Measurements from ENCODE around the gene TXNRD1. TPM values are rescaled to one million over a fixed set of nuclear protein-coding genes. Genes with fewer than 3 reads are reported as not detected.
"Not testable (repeated sequence)": the region's sequence is repeated elsewhere in the genome, so short reads cannot be mapped to it uniquely, and the experiment has no call there.

The TXNRD1 gene
- total RNA-seq, 1 donor from 2014 or later, result 98.0 TPM

GRCh38 chr12:104387190-104387589 lies 171.6 kb downstream of the TXNRD1 start:
- intact Hi-C loops (cut with micrococcal nuclease), result no loop called here

GRCh38 chr12:104394086-104394485 lies 178.5 kb downstream of the TXNRD1 start:
- DNase-seq; H3K27ac ChIP-seq (replicated peaks); H3K4me1 ChIP-seq; intact Hi-C loops (cut with micrococcal nuclease); H3K36me3 ChIP-seq; H3K27me3 ChIP-seq (ENCODE audit: low read depth); H3K4me3 ChIP-seq: not testable (repeated sequence)
- peaks cover 10% of the 10 kb centered on the region for H3K9me3 ChIP-seq (replicated peaks)

More at GRCh38 chr12:104387190-104387589, 171.6 kb downstream of the TXNRD1 start:
- H3K4me3 ChIP-seq, result no peak overlapping the region
- TF ChIP-seq CTCF (IDR thresholded peaks at IDR 0.05; ENCODE audit: borderline replicate concordance), result no peak
- no peaks in the 10 kb centered on the region for H3K36me3 ChIP-seq
- H3K27ac ChIP-seq (replicated peaks), result no peak overlapping the region
- no peak for DNase-seq
- peaks cover 1% of the 10 kb centered on the region for H3K4me1 ChIP-seq
- H3K9me3 ChIP-seq (replicated peaks), result no peaks in the 10 kb centered on the region
- H3K27me3 ChIP-seq (ENCODE audit: low read depth), result no peaks in the 10 kb centered on the region

Other genes with a start within 250 kb of the TXNRD1 start
- gene TDG, start 249.9 kb upstream of the TXNRD1 start, total RNA-seq, result 11.3 TPM
- gene GLT8D2, start 165.6 kb upstream of the TXNRD1 start, total RNA-seq, result 11.7 TPM
- 9.2 TPM for gene HCFC2, start 151.2 kb upstream of the TXNRD1 start, total RNA-seq
- gene NFYB, start 77.6 kb upstream of the TXNRD1 start, total RNA-seq, result 34.5 TPM
- gene EID3, start 88.0 kb downstream of the TXNRD1 start, total RNA-seq, result 0.60 TPM
- 6.0 TPM for gene CHST11, start 241.2 kb downstream of the TXNRD1 start, total RNA-seq